EH (cell line): ENCODE data around the gene RPS27A.
A peak's percentile ranks its signal among the peaks of the same experiment; 100 is the strongest.
"Not testable (repeated sequence)": the region's sequence is repeated elsewhere in the genome, so short reads cannot be mapped to it uniquely, and the experiment has no call there.

Source experiments
- DNase-seq: peaks from one replicate; pipeline ENCODE4 v3.0.0-alpha.2; 2015; ENCODE audit warnings: low read depth

Gene RPS27A

GRCh38 chr2:55232084-55232862 is at the start of gene RPS27A, which contains the start of gene CLHC1:
TSS of gene RPS27A (plus strand) at chr2:55232688. CDS start at chr2:55232825, 137 bp downstream.
TSS of gene CLHC1 (minus strand) at chr2:55232293. CDS start at chr2:55222411, 9,882 bp downstream.
- peak; percentile 96 for DNase-seq

DNA sequence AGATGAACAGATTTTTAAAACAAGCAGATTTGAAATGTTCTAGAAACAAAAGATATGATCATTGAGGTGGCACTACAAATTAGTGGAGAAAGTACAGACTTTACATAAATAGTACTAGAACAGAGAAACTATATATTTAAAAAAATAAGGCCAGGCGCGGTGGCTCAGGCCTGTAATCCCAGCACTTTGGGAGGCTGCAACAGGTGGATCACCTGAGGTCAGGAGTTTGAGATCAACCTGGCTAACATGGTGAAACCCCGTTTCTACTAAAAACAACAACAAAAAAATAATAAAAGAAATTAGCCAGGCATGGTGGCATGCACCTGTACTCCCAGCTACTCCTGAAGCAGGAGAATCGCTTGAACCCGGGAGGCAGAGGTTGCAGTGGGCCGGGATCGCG is 45.7 kb upstream of the RPS27A start:
- not testable (repeated sequence) for DNase-seq

DNA sequence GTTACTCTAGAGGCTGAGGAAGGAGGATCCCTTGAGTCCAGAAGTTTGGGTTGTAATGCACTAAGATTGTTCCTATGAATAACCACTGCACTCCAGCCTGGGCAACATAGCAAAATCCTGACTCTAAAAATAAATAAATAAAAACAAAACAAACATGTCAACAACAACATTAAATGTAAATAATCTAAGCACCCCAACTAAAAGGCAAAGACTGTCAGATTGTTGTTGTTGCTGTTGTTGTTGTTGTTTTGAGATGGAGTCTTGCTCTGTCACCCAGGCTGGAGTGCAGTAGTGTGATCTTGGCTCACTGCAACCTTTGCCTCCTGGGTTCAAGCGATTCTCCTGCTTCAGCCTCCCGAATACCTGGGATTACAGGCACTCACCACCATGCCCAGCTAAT is 40.6 kb upstream of the RPS27A start:
- not testable (repeated sequence) for DNase-seq

- no peak for DNase-seq
These were observed 36.0 kb upstream of the RPS27A start for GRCh38 chr2:55196526-55196925.

- no peak for DNase-seq
These were observed 32.1 kb upstream of the RPS27A start for GRCh38 chr2:55200416-55200815.

DNA sequence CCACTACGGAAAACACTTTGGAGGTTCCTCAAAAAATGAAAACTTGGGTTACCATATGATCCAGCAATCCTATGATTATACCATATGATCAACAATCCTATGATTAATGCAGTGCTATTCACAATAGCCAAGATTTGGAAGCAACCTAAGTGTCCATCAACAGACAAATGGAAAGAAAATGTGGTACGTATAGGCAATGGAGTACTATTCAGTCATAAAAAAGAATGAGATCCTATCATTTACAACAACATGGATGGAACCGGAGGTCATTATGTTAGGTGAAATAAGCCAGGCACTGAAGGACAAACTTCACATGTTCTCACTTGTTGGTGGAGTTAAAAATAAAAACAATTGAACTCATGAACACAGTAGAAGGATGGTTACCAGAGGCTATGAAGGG is 28.0 kb upstream of the RPS27A start:
- DNase-seq, result no peak

GRCh38 chr2:55204950-55205349 is 27.5 kb upstream of the RPS27A start:
- DNase-seq, result no peak

- no peak for DNase-seq
These were observed 18.7 kb upstream of the RPS27A start for GRCh38 chr2:55213822-55214221.

DNA sequence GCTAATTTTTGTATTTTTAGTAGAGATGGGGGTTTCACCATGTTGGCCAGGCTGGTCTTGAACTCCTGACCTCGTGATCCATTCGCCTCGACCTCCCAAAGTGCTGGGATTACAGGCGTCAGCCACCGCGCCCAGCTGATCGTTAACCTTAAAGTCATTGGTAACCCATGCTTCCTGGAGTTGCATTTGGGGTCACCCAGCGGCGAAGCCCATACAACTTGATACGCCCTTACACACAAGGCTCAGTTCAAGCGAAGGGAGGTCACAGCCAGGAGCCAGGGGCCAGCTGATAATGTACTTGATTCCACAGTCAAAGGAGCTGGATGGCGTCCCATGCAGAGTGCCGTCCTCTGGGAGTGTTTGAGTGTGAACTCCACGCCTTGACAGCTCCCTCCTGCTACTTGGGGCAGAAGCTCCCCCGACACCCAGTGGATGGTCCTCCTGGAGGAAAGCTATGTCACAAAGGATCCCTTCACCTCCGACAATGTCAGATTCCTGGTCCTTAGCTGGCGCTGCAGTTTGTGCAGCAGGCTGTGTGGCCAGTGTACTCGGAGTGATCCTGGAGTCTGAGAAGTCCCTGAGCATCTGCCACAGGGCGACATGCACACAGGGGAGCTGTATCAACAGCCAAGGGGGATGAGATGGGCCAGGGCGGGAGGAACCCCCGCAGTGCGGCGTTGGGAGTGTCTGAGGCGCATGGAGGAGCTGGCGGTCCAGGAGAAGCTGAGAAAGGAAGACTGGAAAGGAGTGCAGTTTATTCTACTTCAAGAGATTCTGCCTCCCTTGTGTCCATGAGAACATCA is 8.3 kb upstream of the RPS27A start:
- DNase-seq, result no peak

DNA sequence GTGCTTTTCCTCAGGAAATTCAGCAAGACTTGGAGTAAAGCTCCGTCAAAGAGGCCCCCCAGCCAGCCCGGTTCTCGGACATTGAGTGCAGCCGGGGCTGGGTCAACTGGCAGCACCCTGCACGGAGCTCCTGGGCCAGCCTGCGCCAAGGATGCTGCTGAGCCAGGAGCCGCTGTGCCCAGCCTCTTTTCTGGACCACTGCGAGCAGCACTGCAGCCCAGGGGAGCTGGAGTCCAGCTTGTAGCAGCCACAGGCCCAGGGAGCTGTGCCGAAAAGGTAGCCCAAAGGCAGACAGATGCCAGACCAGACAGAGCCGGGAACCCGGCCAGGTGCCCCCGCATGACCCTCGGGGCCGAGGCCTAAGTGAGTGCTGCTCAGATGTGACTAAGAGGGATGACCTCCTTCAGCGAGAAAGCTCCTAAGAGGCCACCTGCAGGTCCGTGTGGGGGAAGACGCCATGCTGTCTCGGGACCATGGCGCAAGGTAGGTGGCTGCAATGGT is 7.7 kb upstream of the RPS27A start:
- no peak for DNase-seq

- DNase-seq, result no peak
These were observed 6.9 kb upstream of the RPS27A start for GRCh38 chr2:55225481-55226020.

DNA sequence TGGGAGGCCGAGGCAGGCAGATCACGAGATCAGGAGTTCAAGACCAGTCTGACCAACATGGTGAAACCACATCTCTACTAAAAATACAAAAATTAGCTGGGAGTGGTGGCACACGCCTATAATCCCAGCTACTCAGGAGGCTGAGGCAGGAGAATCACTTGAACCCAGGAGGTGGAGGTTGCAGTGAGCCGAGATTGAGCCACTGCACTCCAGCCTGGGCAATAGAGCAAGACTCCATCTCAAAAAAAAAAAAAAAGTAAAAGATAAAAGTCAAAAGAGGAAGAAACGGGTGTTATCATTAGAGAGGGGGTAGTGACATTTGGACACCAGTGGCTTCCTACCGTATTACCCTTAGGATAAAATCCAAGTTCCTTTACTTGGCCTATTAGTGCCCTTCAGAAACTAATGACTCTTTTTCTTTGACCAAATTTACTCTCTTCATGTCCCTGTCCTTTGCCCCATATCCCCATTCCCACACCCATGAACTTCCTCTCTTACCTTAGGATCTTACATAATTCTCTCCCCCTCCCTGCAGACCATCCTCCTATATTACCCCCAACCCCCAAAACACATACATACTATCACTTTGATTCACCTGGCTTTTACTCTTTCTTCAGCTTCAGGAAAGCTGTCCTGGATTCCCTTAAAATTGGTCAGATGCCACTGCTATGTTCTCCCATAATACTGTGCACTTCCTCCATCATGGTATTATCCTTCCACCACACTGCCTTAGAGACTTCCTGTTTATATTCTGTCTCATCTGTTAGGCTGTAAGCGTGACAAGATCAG is 4.9 kb upstream of the RPS27A start:
- DNase-seq, result peak; percentile 53

- no peak for DNase-seq
These were observed 4.3 kb upstream of the RPS27A start for GRCh38 chr2:55228226-55228563.

GRCh38 chr2:55229221-55229620 is 3.3 kb upstream of the RPS27A start:
- no peak for DNase-seq

DNA sequence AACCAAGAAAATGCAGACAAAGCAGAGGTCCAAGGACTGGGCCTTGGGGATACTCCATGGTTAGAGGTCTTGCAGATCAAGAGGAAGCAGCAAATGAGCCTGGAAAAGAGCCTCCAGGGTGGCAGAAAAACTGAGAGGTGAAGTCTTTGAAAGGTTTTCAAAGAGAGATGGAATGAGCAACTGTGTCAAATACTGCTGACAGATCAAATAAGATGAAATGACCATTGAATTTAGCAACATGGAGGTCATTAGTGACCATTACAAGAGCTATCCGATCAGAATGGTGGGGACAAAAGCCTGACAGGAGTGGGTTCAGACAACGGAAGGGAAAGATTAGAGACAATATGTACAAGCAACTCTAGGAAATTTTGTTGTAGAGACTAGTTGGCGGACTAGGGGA is 1.9 kb upstream of the RPS27A start:
- DNase-seq, result no peak

DNA sequence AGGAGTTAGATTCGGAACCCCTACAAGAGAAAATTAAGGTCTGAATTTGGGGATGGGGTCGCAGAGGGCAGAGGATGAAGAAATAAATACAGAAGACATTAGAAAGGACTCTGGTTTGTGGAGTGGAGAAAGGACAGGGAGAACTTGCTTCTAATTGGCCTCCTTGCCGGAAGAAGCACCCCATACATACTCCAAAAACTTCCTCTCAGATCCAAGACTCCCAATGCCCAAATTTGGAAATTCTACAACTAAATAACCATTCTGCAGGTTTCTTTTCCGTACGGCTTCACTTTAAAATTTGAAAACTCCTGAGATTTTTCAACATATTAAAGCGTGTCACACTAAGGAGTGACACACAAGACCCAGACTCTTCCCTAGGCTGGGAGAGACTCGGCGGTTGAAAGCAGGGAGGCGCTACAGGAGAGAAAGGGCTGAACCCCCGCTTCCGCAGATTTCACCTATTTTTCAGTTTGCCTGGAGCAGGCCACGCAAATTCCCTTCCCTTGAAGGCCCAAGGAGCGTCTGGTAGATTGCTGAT is 873 bp upstream of the RPS27A start:
- DNase-seq, result peak; percentile 62

- DNase-seq, result peak; percentile 37
These were observed 572 bp downstream of the RPS27A start for GRCh38 chr2:55232863-55233657.

- no peak for DNase-seq
These were observed 1.1 kb downstream of the RPS27A start for GRCh38 chr2:55233658-55233940.

- DNase-seq, result peak; percentile 18
These were observed 3.4 kb downstream of the RPS27A start for GRCh38 chr2:55235724-55236538.

DNA sequence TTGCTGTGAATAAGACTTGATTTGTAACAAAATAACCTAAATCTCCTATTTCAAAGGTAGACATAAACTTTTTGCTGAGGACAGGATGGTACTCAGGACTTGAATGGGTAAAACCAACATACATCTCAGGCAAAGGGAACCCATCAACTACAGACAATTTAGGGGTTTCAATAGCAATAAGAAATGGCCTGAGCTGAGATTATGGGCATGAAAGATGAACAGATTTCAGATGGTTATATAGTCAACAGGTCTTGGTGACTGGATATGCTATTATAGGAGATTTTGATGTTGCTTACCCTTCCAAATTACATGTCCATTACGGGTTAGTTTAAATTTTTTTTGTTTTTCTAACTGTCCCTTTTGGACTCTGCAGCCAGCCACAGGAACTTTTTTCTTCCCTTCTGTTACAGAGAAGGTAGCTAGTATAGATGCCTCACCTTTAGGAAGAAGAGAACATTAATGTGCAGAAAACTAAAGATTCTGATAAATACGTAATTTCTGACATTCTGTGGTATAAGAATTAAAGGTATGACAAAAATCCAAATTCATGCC is 4.6 kb downstream of the RPS27A start:
- DNase-seq, result no peak
